SK-N-DZ (cell line): ENCODE results near the gene NPFFR1.
"Not testable (repeated sequence)": the region's sequence is repeated elsewhere in the genome, so short reads cannot be mapped to it uniquely, and the experiment has no call there.

Experiments used
- DNase-seq: peaks from one replicate; pipeline ENCODE4 v3.0.0-alpha.2; 2015; ENCODE audit warnings: low spot score

NPFFR1 gene

DNA sequence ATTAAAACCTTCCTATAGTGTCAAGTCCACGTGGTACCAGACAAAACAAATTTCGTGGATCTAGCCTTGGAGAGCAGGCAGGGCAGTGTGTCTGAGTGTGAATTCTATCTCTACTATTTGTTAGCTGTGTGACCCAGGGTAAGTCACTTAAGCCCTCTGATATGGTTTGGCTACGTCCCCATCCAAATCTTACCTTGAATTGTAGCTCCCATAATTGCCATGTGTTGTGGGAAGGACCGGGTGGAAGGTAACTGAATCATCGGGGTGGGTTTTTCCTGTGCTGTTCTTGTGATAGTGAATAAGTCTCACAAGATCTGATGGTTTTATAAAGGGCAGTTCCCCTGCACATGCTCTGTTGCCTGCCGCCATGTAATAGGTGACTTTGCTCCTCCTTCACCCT lies 2.8 kb upstream of the NPFFR1 start:
- DNase-seq: no peak

DNA sequence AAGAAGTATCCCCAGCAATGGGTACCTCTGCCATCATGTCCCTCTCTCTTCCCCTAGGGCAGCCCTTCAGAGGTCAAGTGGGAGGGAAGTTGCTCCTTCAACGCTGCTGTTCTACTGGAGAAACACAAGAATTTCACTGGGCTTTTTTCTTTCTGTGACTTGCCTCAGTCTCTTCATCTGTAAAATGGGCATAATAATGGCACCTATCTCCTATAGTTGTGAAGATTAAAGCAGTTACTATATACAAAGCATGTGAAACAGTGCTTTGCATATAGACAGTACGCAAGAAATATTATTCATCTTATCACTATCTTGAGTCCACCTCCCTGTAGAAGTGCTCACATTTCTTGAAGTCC lies 1.6 kb upstream of the NPFFR1 start:
- no peak for DNase-seq

DNA sequence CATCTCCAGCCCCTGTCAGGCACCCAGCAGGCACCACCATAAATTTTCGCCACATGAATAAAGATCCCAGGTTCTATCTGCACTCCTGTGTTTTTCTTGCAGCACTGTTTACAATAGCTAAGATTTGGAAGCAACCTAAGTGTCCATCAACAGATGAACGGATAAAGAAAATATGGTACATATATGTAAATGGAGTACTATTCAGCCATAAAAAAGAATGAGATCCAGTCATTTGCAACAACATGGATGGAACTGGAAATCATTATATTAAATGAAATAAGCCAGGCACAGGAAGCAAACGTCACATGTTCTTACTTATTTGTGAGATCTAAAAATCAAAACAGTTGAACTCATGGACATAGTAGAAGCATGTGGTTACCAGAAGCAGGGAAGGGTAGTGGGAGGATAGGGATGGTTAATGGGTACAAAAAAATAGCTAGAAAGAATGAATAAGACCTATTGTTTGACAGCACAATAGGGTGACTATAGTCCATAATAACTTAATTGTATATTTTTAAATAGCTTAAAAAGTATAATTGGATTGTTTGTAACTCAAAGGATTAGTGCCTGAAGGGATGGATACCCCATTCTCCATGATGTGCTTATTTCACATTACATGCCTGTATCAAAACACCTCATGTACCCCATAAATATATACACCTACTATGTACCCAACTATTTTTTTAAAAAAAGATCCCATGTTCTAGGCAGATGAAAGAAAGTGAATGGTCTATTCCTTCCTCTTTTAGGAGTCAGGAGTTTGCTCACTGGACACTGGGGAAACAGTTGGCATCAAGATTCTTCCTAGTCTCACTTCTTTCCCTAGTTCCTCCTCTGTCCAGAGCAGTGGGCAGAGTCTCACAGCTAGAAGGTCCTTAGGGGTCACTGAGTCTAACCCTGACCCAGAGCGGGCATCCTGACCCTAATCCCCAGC lies 1.0 kb upstream of the NPFFR1 start:
- no peak for DNase-seq

DNA sequence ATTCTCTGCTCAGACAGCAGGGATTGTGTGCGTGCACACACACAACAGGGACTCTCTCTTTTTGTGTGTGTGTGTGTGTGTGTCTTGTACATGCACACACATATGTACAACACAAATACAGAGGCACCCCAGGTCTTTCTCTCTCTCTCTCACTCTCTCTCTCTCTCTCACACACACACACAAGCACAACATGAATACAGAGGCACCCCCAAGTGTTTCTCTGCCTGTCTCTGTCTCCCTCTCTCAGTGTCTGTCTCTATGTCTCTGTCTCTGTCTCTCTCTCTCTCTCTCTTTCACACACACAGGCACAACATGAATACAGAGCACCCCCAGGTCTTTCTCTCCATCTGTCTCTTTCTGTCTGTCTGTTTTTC lies 746 bp downstream of the NPFFR1 start:
- DNase-seq: no peak

DNA sequence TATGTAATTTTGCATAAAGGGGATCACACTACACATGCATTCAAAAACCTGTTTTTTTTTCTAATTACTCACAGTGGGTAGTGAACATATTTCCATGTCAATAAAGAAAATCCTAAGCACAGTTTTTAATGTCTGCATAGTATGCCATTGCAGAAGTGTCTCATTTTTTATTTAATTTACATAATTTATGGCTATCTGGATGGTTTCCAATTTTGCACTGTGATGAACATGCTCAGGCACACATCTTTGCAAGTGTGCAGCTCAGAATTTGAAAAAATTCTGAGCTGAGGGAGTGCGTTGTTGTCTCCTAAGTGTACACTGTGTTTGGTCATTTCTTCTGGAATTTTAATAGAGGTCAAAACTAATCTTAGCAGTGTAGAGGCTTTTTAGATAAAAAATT lies 2.2 kb downstream of the NPFFR1 start:
- DNase-seq: no peak

DNA sequence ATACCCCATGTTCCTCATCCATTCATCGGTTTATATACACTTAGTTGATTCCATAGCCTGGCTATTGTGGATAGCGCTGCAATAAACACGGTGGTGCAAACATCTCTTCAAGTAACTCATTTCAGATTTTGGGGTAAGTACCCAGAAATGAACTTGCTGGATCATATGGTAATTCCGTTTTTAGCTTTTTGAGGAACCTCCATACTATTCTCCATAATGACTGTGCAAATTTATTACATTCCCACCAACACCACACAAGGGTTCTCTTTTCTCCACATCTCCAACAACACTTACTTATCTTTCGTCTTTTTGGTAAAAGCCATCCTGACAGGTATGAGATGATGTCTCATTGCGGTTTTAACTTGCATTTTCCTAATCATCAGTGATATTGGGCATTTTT lies 3.7 kb downstream of the NPFFR1 start:
- DNase-seq: no peak

DNA sequence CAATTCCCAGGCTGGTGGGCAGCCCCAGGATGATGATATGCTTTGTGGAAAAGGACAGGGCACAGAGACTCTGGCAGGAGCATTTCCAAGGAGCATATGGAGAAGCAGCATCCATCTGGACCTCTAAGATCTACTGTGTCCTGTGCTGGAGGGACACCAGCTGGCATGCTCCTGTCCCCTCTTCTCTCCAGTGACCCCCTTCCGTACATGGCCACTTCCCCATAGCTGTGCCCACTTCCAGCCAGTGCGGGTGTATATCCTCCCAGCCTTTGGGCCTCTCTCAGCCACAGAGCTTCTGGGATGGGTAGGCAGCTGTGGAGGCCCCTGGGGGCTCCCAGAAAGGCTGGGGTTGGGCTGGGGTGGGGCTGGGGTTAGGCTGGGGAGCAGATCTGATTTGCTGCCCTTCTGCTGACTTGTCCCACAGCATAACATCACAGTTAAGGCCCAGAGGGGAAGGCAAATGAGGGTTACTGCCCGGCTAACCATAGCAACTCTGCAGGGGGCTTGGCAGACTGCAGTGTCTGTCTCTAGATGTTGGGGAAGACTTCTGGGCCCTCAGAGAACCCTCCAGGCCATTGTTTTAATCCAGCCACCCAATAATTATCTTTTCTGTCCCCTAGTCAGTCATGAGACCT lies 6.3 kb downstream of the NPFFR1 start:
- no peak for DNase-seq

DNA sequence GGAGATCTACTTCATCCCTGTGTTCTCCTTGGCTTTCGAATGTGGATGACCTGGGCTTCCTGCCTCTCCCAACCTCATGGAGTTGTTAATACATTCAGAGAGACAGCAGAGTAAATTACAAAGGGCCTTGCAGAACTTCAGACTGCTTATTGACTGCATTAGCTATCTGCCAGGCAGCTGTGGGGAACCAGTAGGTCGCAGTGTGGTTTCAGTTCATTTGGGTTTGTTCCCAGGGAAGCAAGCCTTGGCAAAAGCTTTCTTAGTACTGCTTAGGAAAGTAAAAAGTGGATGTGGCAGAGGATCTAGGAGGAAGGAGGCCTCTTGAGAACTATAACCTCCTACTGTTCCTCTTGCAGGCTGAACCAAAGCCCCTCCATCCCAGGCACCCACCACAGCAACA lies 9.2 kb downstream of the NPFFR1 start:
- no peak for DNase-seq

DNA sequence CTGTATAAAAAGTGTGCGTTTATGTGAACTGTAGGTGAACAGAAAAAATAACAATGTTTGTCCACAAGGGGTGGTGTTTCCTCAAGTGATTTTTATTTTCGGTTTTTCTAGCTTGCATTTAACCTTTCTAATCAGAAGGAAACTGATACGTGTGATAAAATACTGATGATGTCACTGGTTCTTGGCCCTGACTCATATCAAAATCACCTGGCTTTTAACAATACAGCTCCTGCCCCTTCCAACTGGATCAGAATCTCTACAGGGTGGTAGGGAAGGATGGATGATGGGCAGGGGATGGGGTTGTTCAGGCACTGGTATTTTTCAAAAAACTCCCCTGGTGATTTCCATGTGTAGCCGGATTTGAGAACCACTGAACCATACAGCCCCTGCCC lies 10.9 kb downstream of the NPFFR1 start:
- DNase-seq: no peak

DNA sequence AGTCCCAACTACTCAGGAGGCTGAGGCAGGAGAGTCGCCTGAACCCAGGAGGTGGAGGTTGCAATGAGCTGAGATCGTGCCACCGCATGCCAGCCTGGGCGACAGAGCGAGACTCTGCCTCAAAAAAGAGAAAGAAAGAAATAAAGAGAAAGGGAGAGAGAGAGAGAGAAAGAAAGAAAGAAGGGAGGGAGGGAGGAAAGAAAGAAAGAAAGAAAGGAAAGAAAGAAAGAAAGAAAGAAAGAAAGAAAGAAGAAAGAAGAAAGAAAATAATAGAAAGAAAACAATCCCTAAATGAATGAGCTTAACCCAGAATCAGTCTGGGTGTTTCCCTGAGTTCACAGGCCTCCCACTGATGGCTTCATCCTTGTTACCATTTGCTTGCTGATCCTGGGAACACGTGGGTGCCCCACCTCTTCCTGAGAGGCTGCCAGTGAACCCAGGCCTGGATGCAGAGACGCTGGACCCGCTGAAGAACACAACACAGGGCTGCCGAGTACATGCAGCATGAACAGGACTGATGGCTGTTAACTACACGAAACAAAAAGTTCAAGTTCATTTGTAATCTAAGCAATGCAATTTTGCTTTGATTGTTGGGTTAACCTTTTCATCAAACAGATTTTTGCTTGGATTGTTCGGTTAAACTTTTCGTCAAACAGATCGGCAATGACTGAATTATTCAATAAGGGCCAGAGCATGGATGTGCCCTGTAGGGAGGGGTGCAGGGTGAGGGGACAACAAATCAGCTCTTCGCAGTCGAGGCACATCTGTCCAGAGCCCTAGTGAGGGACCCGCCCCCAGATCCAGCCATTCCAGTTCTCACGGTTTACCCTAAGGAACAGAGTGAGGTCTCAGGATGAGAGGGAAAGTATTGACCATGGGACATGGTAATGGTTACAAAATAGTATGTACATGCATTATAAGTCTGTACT lies 11.5 kb downstream of the NPFFR1 start:
- DNase-seq: no peak

DNA sequence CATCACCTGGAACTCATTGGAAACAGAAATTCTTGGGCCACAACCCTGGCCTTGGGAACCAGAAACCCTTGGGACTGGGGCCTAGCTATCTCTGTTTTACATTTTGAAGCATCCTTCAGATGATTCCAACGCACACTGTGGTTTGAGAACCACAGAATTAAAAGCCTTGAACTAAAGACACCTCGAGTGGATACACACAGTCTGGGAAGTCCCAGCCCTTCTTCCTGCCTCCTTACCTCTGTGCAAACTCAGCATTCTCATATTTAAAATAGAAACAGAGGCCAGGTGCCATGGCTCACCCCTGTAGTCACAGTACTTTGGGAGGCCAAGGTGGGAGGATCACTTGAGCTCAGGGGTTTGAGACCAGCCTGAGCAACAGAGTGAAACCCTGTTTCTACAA lies 12.9 kb downstream of the NPFFR1 start:
- DNase-seq: no peak

DNA sequence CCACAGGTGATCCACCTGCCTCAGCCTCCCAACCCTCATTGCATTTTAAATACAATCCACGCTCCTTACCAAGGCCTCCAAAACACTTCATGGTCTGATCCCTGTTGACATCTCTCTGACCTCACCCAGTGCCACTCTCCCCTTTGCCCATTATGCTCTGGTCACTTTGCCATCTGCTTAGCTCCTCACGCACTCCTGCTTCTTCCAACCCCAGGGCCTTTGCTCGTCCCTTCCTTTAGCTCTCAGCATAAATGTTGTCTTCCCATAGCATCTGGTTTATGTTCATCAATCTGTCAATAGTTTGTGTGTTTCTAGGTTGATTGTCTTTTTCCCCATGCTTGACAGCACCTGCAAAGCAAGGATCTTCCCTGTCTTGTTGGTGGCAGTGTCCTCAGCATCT lies 14.1 kb downstream of the NPFFR1 start:
- no peak for DNase-seq

DNA sequence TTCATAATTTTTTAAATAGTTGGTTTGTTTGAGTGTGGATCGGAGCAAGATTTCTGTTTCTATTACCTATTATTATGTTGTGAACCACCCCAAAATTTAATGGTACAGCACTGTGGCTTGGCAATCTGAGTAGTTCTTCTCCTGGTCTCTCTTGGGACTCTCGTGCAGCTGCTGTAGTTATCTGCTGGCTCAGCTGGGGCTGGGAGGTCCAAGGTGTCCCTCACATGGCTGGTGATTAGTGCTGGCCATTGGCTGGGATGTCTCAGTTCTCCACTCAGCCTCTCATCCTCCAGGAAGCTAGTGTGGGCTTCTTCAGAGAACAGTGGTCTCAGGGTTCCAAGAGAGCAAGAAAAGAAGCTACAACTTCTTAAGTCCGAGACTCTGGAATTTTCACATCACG lies 15.4 kb downstream of the NPFFR1 start:
- DNase-seq: no peak

DNA sequence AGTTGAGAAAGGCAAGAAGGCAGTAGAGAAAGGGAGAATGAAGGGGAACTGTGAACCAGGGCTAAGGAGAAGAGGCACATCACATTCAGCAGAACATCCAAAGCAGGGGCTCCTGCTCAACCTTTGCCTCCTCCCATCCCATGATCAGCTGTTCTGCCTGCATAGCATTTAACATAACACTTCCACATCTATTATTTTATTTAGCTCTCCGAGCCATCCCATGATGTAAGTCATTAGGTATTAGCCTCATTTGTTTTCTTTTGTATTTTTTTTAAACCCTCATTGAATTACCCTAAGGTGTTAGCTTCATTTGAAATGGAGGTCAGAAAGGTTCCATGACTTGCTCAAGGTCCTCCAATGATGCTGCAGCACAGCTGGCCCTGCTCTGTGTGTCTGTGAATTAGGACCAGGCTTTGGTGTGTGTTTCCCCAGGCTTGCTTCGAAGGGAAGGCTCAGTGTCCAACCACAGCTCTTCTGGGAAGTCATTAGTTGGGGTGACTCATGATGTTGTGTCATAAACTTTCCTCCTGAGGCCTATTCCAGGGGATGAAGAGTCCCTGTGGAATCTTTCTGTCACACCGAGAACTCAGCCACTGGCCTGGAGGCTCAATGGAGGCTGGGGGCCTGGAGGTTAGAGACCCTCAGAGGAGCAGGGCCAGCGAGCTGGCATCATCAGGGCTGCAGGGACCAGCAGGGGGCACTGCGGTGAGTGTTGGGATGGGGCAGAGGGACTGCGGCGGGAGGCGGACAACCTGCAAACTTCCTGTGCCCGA lies 16.5 kb downstream of the NPFFR1 start:
- no peak for DNase-seq

DNA sequence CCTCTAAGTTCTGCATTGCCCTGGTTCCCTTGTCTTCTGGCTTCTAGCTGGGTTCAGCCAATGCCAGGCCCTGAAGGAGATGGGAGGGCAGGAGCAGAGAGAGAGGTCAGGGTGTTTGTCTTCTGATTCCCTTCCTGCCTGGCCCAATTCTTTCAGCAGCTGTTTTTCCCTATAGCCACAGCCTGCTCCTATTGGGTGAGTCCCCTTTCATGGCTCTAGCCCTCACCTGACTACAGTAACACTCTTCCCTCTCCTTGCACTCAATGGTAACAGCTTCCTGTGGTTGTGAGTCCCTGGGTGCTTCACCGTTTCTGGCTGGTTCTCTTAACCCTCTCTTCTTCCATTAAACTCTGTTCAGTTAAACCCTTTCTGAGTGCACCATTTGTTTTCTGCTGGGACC lies 17.1 kb downstream of the NPFFR1 start:
- DNase-seq: no peak

DNA sequence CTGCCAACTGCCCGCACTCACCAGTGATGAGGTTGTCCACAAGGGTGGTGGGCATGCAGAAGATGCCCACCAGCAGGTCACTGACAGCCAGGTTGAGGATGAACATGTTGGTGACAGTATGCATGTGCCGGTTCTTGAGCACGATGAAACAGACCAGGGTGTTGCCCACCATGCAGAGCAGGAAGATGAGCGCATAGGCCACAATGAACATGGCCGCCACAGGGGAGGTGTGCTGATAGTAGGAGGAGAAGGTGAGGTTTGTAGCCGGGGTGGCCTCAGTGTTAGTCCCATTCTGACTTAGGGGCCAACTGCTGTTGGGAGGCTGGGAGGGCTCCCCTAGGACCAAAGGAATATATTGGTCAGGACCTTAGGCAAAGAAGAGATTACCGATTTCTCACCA lies 17.7 kb downstream of the NPFFR1 start:
- DNase-seq: no peak

DNA sequence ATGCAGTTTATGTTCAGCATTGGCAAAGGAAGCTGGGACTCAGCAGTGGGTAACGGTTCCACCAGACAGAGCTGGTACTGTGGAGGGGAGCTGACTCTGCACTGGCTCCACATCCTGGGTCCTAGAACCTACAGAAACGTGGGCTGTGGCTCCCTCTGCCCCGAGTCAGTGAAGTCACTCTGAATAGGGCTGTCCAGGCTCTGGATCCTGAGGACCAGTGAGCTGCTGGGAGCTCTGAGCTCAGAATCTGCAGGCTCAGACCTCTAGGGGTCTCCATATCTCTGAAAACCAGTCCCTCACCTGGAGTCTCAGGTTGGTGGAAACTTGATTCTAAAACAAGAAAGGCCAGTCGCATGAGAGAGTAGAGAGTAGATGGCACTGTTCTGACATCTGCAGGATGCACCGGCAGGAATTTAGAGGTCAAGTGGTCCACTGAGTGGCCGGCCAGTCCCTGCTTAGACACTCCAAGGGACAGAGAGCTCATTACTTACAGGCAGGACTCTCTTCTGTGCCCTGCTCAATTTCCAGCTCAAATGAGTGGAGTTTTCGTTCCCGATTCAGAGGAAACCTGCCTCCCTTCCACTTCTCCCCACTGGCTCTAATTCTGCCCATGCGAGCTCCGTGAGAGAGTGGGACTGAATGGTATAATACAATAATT lies 18.6 kb downstream of the NPFFR1 start:
- peak; percentile 24 for DNase-seq

DNA sequence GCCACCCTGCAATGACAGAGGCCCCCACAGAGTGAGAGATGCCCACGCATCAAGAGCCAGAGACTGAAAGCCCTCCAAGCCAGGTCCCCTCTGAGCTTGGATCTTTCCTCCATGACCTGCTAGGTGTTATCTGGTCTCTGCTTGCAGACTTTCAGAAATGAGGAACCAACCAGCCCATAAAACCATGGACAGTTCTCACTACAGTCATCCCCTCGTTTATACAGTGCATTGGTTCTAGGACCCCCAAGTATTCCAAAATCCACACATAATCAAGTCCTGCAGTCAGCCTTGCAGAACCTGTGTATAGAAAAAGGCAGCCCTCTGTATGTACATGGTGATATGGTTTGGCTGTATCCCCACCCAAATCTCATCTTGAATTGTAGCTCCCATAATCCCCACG lies 23.1 kb downstream of the NPFFR1 start:
- no peak for DNase-seq

DNA sequence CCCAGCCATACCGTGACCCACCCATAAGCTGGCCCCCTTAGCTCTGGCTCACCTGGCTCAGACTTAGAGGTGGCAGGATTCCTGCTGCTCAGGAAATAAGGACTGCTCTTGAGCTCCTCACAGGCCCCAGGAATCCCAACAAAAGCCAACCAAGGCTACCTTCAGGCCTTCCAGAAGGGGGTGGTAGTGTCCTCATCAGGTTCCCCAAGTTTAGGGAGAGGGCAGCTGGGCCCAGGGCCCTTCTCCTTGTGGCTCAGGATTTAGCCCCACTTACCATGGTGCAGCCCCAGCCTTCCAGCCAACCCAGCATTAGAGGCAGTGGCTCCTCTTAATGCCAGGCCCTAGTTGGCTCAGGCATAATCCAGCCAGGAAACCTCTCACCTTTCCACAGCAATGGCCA lies 23.5 kb downstream of the NPFFR1 start:
- no peak for DNase-seq

DNA sequence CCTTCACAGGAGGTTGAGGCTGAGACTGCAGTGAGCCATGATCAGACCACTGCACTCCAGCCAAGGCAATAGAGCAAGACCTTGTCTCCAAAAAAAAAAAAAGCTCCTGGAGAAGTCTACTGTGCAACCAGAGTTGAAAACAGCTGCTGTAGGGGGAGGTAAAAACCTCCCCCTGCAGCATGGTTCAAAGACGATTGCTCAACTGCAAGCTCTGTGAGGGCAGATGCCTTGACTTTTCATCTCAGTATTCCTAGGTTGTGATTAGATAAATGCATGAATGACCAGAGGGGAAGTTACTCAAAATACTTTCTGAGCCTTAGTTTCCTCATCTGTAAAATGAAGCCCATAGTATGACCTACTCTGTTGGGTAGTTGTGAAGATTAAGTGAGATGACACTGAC lies 25.6 kb downstream of the NPFFR1 start:
- DNase-seq: no peak

DNA sequence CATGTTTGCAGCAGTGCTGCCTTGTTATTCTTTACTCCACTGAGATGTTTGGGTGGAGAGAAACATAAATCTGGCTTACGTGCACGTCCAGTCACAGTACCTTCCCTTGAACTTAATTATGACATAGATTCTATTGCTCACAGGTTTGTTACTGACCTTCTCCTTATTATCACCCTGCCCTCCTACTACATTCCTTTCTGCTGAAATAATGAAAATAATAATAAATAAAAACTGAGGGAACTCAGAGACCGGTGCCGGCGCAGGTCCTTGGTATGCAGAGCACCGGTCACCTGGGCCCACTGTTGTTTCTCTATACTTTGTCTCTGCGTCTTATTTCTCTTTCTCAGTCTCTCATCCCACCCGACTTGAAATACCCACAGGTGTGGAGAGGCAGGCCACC lies 26.0 kb downstream of the NPFFR1 start:
- DNase-seq: not testable (repeated sequence)
